Stimulated activated CD4-positive, alpha-beta T cell treated with anti-CD3 and anti-CD28 coated beads, Interleukin-15, amount 100 ng/mL, for 48 hours (primary cell): ENCODE data around the gene KCNIP3.
"Not testable (repeated sequence)": the region's sequence is repeated elsewhere in the genome, so short reads cannot be mapped to it uniquely, and the experiment has no call there.

Source experiments
- DNase-seq, 2 donors: peaks; one replicate each; pipeline ENCODE4 v3.0.0-alpha.2; 2020; ENCODE audit warnings: low read depth in 2 of 2

The KCNIP3 gene

GRCh38 chr2:95415138-95415537 is 118.0 kb downstream of the KCNIP3 start:
- DNase-seq, result not testable (repeated sequence)

- not testable (repeated sequence) for DNase-seq
Observed at GRCh38 chr2:95415561-95415960, 118.4 kb downstream of the KCNIP3 start.

- not testable (repeated sequence) for DNase-seq
Observed at GRCh38 chr2:95427196-95427867, 130.2 kb downstream of the KCNIP3 start.

- DNase-seq, result not testable (repeated sequence)
Observed at GRCh38 chr2:95429748-95430467, 132.8 kb downstream of the KCNIP3 start.

GRCh38 chr2:95433373-95433772 is 136.2 kb downstream of the KCNIP3 start:
- not testable (repeated sequence) for DNase-seq

DNA sequence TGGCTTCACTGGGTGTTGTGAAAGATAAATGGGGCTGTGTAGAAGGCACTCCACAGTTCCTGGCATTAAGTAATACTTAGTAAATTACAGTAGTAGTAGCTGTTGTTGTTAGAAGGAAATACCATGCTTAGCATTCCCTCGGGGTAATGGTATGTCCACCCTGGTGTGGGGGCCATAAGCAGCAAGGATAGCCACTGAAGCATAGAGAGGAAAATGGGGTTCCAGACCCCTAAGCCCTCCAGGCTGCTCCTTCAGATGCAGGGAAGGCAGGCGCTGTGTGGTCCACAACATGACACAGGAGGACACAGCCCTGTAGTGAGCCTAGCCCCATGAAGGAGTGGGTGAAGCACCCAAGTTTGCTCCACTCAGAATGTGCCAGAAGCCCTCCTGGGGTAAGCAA is 136.8 kb downstream of the KCNIP3 start:
- not testable (repeated sequence) for DNase-seq

- DNase-seq, result not testable (repeated sequence)
Observed at GRCh38 chr2:95434507-95435076, 137.4 kb downstream of the KCNIP3 start.

DNA sequence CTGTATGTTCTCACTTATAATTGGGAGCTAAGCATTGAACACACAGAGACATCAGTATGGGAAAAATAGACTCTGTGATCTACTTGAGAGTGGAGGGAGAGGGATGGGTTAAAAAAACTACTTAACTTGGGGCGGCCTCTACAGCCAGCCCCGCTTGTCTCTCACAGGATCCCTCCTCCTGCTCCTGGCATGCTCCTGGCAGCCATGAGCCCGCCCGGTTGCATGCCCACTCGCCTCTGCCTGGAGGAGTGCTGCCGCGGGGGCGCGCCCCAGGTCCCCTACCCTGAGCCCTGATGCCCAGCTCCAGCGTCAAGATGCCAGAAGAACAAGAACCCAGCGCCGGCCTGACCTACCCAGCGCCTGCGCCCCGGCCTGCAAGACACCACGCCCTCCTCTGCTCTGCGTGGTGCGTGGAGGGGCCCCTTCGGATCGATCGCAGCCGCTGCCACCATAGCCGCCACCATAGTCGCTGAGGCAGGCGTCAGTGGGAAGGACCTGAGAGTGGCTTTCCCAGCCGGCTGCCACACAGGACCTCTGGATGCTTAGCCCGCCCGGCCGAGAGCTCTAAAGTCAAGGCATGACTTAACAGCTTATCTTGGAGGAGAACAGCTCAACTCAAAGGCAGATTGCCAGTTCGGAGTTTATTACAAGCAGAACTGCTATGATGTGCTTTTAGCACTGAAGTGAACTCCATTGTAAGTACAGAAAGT is 138.2 kb downstream of the KCNIP3 start:
- not testable (repeated sequence) for DNase-seq
